ENCODE measurements around the gene MIGA1. TPM values are rescaled to one million over a fixed set of nuclear protein-coding genes. Genes with fewer than 3 reads are reported as not detected.

The MIGA1 gene
- total and polyA plus RNA-seq, 9 of the 15 experiments (the other 6 are each of a cell fraction or from before 2014, with no cell fraction given) = 1.6 to 5.1 (median 2.9) TPM

DNA sequence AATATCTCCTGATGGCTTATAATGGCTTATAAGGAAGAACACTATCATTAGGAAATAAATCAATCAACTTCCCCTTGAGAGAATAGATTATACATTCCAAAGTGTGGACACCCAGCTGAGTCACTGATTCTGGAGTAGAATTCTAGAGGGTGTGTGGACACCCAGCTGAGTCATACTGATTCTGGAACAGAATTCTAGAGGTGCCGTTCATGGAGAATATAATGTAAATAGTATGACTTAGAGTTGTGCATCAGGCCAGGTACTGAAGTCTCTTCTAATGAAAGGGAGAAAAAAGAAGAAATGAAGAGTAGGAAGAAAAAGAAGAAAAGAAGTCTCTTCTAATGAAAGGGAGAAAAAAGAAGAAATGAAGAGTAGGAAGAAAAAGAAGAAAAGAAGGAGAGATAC is 17.4 kb upstream of the MIGA1 start (continued):
- TF ChIP-seq, protein P1, sequence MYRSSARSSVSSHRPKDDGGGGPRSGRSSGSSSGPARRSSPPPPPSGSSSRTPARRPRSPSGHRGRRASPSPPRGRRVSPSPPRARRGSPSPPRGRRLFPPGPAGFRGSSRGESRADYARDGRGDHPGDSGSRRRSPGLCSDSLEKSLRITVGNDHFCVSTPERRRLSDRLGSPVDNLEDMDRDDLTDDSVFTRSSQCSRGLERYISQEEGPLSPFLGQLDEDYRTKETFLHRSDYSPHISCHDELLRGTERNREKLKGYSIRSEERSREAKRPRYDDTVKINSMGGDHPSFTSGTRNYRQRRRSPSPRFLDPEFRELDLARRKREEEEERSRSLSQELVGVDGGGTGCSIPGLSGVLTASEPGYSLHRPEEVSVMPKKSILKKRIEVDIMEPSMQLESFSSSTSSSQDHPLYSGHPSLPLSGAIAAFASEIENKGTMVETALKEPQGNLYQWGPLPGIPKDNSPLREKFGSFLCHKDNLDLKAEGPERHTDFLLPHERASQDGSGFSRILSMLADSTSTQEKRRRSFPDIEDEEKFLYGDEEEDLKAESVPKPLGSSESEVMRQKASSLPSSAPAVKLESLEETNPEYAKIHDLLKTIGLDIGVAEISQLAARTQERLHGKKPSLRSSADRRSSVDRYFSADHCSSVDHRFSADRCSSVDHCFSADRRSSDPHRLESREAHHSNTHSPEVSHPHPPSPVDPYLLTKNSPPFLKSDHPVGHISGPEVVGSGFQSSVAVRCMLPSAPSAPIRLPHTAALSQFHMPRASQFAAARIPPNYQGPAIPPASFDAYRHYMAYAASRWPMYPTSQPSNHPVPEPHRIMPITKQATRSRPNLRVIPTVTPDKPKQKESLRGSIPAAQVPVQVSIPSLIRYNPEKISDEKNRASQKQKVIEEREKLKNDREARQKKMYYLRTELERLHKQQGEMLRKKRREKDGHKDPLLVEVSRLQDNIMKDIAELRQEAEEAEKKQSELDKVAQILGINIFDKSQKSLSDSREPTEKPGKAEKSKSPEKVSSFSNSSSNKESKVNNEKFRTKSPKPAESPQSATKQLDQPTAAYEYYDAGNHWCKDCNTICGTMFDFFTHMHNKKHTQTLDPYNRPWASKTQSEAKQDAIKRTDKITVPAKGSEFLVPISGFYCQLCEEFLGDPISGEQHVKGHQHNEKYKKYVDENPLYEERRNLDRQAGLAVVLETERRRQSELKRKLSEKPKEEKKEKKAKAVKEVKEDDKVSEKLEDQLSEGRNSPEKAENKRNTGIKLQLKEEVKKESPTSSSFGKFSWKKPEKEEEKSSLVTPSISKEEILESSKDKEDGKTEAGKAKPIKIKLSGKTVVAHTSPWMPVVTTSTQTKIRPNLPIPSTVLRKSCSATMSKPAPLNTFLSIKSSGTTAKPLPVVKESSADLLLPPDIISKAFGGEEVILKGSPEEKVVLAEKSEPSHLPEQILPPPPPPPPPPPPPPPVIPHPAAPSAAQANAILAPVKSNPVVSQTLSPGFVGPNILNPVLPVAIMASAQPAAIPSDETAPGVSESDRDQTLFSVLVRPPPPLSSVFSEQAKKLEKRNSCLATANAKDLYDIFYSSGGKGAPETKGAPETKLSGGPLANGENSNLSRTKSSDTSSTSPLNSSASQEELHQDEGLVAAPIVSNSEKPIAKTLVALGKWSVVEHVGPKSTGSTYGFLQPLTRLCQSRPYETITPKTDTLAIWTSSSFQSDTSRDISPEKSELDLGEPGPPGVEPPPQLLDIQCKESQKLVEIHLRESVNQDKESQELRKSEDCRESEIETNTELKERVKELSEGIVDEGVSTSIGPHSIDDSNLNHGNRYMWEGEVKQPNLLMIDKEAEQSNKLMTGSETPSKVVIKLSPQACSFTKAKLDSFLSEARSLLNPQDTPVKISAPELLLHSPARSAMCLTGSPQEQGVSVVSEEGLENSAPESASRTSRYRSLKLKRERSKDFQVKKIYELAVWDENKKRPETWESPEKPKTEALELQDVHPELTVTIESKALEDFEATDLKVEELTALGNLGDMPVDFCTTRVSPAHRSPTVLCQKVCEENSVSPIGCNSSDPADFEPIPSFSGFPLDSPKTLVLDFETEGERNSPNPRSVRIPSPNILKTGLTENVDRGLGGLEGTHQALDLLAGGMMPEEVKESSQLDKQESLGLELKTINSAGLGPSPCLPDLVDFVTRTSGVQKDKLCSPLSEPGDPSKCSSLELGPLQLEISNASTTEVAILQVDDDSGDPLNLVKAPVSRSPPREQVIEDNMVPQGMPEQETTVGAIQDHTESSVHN (IDR thresholded peaks at IDR 0.05; ENCODE audit: borderline replicate concordance in 1 of 2, low read depth in 1 of 2) = peak; percentile 72 to 100
- TF ChIP-seq SNIP1 (IDR thresholded peaks at IDR 0.05; ENCODE audit: low read depth) (no peak), COPS2 (conservative IDR thresholded peaks at IDR 0.05) (no peak), ZNF263 (CRISPR knock-in tag; IDR thresholded peaks at IDR 0.05; ENCODE audit: borderline replicate concordance) (no peak), ZNF124 (CRISPR knock-in tag; IDR thresholded peaks at IDR 0.05) (no peak), ZBTB8A (IDR thresholded peaks at IDR 0.05; ENCODE audit: partially characterized antibody) (no peak), SMARCE1 (IDR thresholded peaks at IDR 0.05) (peak; percentile 79), MTA2 (IDR thresholded peaks at IDR 0.05; ENCODE audit: low read depth) (0 out of 2 replicates have a peak, but pooled peaks have one; percentile 5), CHD4 (IDR thresholded peaks at IDR 0.05; ENCODE audit: insufficient read depth, insufficient replicate concordance, low read depth, low read length, poor library complexity, severe bottlenecking) (no peak), RCOR1 (IDR thresholded peaks at IDR 0.05; ENCODE audit: borderline replicate concordance in 1 of 2, low read depth in 2 of 2, low read length in 2 of 2) (peak in 1 of 2 experiments; percentile 72; a peak in 2 of 4 replicates), SRSF9 (IDR thresholded peaks at IDR 0.05; ENCODE audit: borderline replicate concordance, low read depth, low read length) (no peak), PML (IDR thresholded peaks at IDR 0.05; ENCODE audit: low read length) (peak; percentile 38; the same call in 1 of the 2 replicates)
- TF ChIP-seq, protein P2, sequence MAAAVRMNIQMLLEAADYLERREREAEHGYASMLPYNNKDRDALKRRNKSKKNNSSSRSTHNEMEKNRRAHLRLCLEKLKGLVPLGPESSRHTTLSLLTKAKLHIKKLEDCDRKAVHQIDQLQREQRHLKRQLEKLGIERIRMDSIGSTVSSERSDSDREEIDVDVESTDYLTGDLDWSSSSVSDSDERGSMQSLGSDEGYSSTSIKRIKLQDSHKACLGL (CRISPR knock-in tag; IDR thresholded peaks at IDR 0.05; ENCODE audit: borderline replicate concordance, poor library complexity, severe bottlenecking) = no peak
- TF ChIP-seq, protein P3, sequence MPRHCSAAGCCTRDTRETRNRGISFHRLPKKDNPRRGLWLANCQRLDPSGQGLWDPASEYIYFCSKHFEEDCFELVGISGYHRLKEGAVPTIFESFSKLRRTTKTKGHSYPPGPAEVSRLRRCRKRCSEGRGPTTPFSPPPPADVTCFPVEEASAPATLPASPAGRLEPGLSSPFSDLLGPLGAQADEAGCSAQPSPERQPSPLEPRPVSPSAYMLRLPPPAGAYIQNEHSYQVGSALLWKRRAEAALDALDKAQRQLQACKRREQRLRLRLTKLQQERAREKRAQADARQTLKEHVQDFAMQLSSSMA (CRISPR knock-in tag; IDR thresholded peaks at IDR 0.05) = no peak
- TF ChIP-seq, protein P4, sequence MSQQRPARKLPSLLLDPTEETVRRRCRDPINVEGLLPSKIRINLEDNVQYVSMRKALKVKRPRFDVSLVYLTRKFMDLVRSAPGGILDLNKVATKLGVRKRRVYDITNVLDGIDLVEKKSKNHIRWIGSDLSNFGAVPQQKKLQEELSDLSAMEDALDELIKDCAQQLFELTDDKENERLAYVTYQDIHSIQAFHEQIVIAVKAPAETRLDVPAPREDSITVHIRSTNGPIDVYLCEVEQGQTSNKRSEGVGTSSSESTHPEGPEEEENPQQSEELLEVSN (IDR thresholded peaks at IDR 0.05; ENCODE audit: borderline replicate concordance in 1 of 2, extremely low read depth in 1 of 2, insufficient read depth in 1 of 2, insufficient read length in 1 of 2, low read depth in 1 of 2, low read length in 1 of 2, poor library complexity in 1 of 2, severe bottlenecking in 1 of 2) = no peak

Data from K562 (cell line).